ENCODE measurements around the gene FGF3. TPM values are rescaled to one million over a fixed set of nuclear protein-coding genes. Genes with fewer than 3 reads are reported as not detected.

Gene FGF3
- total RNA-seq, 1 donor from 2014 or later: not detected

- Histone ChIP-seq H3K36me3 (no peaks in the 10 kb centered on the region), H3K9me3 (replicated peaks) (peaks cover 5% of the 10 kb centered on the region), H3K4me1 (peaks cover 5% of the 10 kb centered on the region), H3K27me3 (ENCODE audit: low read depth) (peaks cover 14% of the 10 kb centered on the region), H3K4me3 (no peak overlapping the region), H3K27ac (replicated peaks) (no peak overlapping the region)
- no peak for DNase-seq
- no peak for TF ChIP-seq CTCF (IDR thresholded peaks at IDR 0.05; ENCODE audit: borderline replicate concordance)
- intact Hi-C loops (cut with micrococcal nuclease): no loop called here
These were observed 15.5 kb downstream of the FGF3 start for GRCh38 chr11:69803604-69804218.

- Histone ChIP-seq H3K27ac (replicated peaks) (no peak overlapping the region), H3K4me3 (no peak overlapping the region), H3K27me3 (ENCODE audit: low read depth) (peaks cover 9% of the 10 kb centered on the region), H3K36me3 (no peaks in the 10 kb centered on the region), H3K9me3 (replicated peaks) (peaks cover 5% of the 10 kb centered on the region), H3K4me1 (peaks cover 5% of the 10 kb centered on the region)
- no peak for TF ChIP-seq CTCF (IDR thresholded peaks at IDR 0.05; ENCODE audit: borderline replicate concordance)
- no peak for DNase-seq
- intact Hi-C loops (cut with micrococcal nuclease): no loop called here
These were observed 16.2 kb downstream of the FGF3 start for GRCh38 chr11:69803022-69803421.

- no peak overlapping the region for H3K4me3 ChIP-seq
- intact Hi-C loops (cut with micrococcal nuclease): no loop called here
- no peaks in the 10 kb centered on the region for H3K36me3 ChIP-seq
- DNase-seq: no peak
- no peak for TF ChIP-seq CTCF (IDR thresholded peaks at IDR 0.05; ENCODE audit: borderline replicate concordance)
- H3K27me3 ChIP-seq (ENCODE audit: low read depth): peaks cover 5% of the 10 kb centered on the region
- no peak overlapping the region for H3K27ac ChIP-seq (replicated peaks)
- peaks cover 5% of the 10 kb centered on the region for H3K4me1 ChIP-seq
- H3K9me3 ChIP-seq (replicated peaks): peaks cover 5% of the 10 kb centered on the region
These were observed 16.6 kb downstream of the FGF3 start for GRCh38 chr11:69802590-69802989.

- no peak for DNase-seq
- peak; percentile 67 for TF ChIP-seq CTCF (IDR thresholded peaks at IDR 0.05; ENCODE audit: borderline replicate concordance)
- H3K36me3 ChIP-seq: no peaks in the 10 kb centered on the region
- no peak overlapping the region for H3K4me3 ChIP-seq
- peaks cover 5% of the 10 kb centered on the region for H3K9me3 ChIP-seq (replicated peaks)
- peaks cover 5% of the 10 kb centered on the region for H3K4me1 ChIP-seq
- intact Hi-C loops (cut with micrococcal nuclease): no loop called here
- no peak overlapping the region for H3K27ac ChIP-seq (replicated peaks)
- peaks cover 5% of the 10 kb centered on the region for H3K27me3 ChIP-seq (ENCODE audit: low read depth)
These were observed 17.5 kb downstream of the FGF3 start for GRCh38 chr11:69801513-69802335.

GRCh38 chr11:69800278-69800677 is 18.9 kb downstream of the FGF3 start:
- DNase-seq: no peak
- H3K27ac ChIP-seq (replicated peaks): no peak overlapping the region
- peaks cover 5% of the 10 kb centered on the region for H3K27me3 ChIP-seq (ENCODE audit: low read depth)
- H3K4me3 ChIP-seq: no peak overlapping the region
- intact Hi-C loops (cut with micrococcal nuclease): no loop called here
- H3K9me3 ChIP-seq (replicated peaks): peaks cover 5% of the 10 kb centered on the region
- peaks cover 5% of the 10 kb centered on the region for H3K4me1 ChIP-seq
- H3K36me3 ChIP-seq: no peaks in the 10 kb centered on the region
- TF ChIP-seq CTCF (IDR thresholded peaks at IDR 0.05; ENCODE audit: borderline replicate concordance): no peak
